Measurements from ENCODE around the gene SRSF12.

DNA sequence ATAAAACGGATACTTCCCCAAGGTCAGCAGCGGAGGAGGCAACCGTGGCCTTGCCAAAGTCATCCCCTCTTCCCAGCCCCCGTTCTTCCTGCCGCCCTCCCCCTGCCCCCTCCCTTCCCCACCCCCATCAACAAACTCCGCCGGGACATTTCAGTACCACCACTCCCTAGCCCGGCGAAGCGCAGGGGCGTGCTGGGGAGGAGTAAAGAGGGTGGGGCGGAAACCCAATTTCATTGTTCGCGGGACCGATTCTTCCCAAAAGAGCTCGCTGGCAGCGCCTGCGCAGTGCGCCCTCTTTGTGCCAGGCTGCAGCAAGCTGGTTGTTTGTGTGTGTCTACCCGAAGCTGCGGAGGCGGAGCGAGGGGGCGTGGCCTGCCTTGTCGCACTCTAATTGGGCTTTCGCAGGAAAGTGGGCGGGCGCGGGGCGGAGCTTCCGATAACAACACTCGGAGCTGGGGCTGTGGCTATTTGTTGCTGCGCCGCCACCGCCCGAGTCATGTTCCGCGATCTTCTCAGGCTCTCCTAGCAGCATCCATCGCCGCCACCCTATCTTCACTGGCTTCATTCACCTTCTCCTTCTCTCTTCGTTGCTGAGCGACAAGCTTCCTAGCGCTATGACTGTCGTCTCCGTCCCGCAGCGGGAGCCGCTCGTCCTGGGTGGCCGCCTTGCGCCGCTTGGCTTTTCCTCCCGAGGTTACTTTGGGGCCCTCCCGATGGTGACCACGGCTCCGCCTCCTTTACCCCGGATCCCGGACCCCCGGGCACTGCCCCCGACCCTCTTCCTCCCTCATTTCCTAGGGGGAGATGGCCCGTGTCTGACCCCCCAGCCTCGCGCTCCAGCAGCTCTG is 37.4 kb downstream of the SRSF12 start, which contains the start of gene PNRC1:
- TF ChIP-seq POLR2A (IDR thresholded peaks at IDR 0.05) = peak; percentile 99 to 100
- TF ChIP-seq, protein P1, sequence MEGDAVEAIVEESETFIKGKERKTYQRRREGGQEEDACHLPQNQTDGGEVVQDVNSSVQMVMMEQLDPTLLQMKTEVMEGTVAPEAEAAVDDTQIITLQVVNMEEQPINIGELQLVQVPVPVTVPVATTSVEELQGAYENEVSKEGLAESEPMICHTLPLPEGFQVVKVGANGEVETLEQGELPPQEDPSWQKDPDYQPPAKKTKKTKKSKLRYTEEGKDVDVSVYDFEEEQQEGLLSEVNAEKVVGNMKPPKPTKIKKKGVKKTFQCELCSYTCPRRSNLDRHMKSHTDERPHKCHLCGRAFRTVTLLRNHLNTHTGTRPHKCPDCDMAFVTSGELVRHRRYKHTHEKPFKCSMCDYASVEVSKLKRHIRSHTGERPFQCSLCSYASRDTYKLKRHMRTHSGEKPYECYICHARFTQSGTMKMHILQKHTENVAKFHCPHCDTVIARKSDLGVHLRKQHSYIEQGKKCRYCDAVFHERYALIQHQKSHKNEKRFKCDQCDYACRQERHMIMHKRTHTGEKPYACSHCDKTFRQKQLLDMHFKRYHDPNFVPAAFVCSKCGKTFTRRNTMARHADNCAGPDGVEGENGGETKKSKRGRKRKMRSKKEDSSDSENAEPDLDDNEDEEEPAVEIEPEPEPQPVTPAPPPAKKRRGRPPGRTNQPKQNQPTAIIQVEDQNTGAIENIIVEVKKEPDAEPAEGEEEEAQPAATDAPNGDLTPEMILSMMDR (IDR thresholded peaks at IDR 0.05) = peak in 1 of 6 experiments; percentile 9

Data from Peyer's patch (tissue), 4 donors.